IMR-90 (cell line): ENCODE data around the gene FAM120A.

Source experiments
- CEBPB ChIP-seq: IDR thresholded peaks from 2 replicates; pipeline ENCODE4 v1.6.1; 2012; ENCODE audit warnings: low read depth, low read length, improper control_type of control experiment
- CHD1 ChIP-seq: IDR thresholded peaks from 2 replicates; pipeline ENCODE4 v1.6.1; 2012; ENCODE audit warnings: low read depth, low read length, improper control_type of control experiment
- CTCF ChIP-seq: conservative IDR thresholded peaks from 2 replicates; pipeline ENCODE4 v1.5.1; 2012; ENCODE audit warnings: mild to moderate bottlenecking, low read depth, low read length, improper control_type of control experiment
- ELK1 ChIP-seq: fragments of 150-350 bp; IDR thresholded peaks from 2 replicates; pipeline ENCODE4 v1.6.1; 2016; ENCODE audit warnings: low read depth, mild to moderate bottlenecking, low read length, moderate library complexity, borderline replicate concordance
- FOS ChIP-seq: fragments of 150-350 bp; IDR thresholded peaks from 2 replicates; pipeline ENCODE4 v1.6.1; 2016; ENCODE audit warnings: low read depth, low read length
- MAZ ChIP-seq: IDR thresholded peaks from 2 replicates; pipeline ENCODE4 v1.6.1; 2012; ENCODE audit warnings: low read depth, mild to moderate bottlenecking, low read length, improper control_type of control experiment, moderate library complexity, borderline replicate concordance
- MXI1 ChIP-seq: IDR thresholded peaks from 2 replicates; pipeline ENCODE4 v1.6.1; 2012; ENCODE audit warnings: low read depth, mild to moderate bottlenecking, low read length, moderate library complexity, borderline replicate concordance
- NFE2L2 ChIP-seq: fragments of 150-350 bp; IDR thresholded peaks from 2 replicates; pipeline ENCODE4 v1.6.1; 2016; ENCODE audit warnings: low read depth, mild to moderate bottlenecking, low read length
- POLR2A ChIP-seq: IDR thresholded peaks from 2 replicates; pipeline ENCODE4 v1.6.1; 2012; ENCODE audit warnings: mild to moderate bottlenecking, low read depth, low read length
- RAD21 ChIP-seq: IDR thresholded peaks from 2 replicates; pipeline ENCODE4 v1.6.1; 2012; ENCODE audit warnings: low read length, improper control_type of control experiment
- RCOR1 ChIP-seq: IDR thresholded peaks from 2 replicates; pipeline ENCODE4 v1.6.1; 2012; ENCODE audit warnings: mild to moderate bottlenecking, low read length, improper control_type of control experiment; ENCODE audit not compliant: insufficient replicate concordance
- RFX5 ChIP-seq: IDR thresholded peaks from 2 replicates; pipeline ENCODE4 v1.8.0; 2012; ENCODE audit warnings: low read depth, mild to moderate bottlenecking, low read length, moderate library complexity
- TF ChIP-seq, protein P1 (sequence below): fragments of 150-350 bp; IDR thresholded peaks from 2 replicates; pipeline ENCODE4 v1.6.1; 2017; ENCODE audit warnings: mild to moderate bottlenecking, antibody characterized with exemption, low read length, low read depth

DNA sequence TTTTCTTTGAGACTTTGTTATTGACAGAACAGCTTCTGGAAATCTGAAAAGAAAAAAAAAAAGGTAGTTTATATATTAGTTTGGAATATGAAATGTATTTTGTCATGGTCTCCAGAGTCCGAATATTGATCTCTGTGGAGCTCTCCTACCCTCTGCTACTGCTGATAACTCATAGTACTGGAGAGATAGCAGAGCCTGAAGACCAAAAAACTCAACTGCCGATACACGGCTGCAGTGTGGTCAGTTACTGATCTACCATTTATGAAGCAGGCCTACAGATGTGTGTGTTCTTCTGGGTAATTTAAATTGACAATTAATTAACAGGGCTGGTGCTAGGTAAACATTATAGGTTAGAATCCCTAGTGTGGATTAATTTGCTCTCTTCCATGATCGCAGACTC, 3.8 kb upstream of the FAM120A start:
- TF ChIP-seq CTCF (no peak), POLR2A (no peak), RFX5 (no peak), MXI1 (no peak), ELK1 (no peak), RAD21 (no peak), CEBPB (no peak), RCOR1 (no peak), CHD1 (no peak), MAZ (no peak), NFE2L2 (no peak), FOS (no peak)
- TF ChIP-seq, protein P1, sequence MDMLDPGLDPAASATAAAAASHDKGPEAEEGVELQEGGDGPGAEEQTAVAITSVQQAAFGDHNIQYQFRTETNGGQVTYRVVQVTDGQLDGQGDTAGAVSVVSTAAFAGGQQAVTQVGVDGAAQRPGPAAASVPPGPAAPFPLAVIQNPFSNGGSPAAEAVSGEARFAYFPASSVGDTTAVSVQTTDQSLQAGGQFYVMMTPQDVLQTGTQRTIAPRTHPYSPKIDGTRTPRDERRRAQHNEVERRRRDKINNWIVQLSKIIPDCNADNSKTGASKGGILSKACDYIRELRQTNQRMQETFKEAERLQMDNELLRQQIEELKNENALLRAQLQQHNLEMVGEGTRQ = no peak
